Measurements from ENCODE around the gene ADARB1.

GRCh38 chr21:45190013-45190412, 115.6 kb downstream of the ADARB1 start:
- no peak for TF ChIP-seq CTCF (IDR thresholded peaks at IDR 0.05)
- TF ChIP-seq EZH2phosphoT487 (IDR thresholded peaks at IDR 0.05), result no peak
- TF ChIP-seq EZH2 (IDR thresholded peaks at IDR 0.05), result no peak
